ENCODE data around the gene APOA5.
"Not testable (repeated sequence)": the region's sequence is repeated elsewhere in the genome, so short reads cannot be mapped to it uniquely, and the experiment has no call there.

APOA5 gene

GRCh38 chr11:116791813-116792143 lies at the start of gene APOA5:
TSS of gene APOA5 (minus strand) at chr11:116791879. CDS start at chr11:116791860, 19 bp downstream.
- DNase-seq = no peak

GRCh38 chr11:116840746-116841296 lies 49.1 kb upstream of the APOA5 start:
- DNase-seq = no peak

GRCh38 chr11:116840224-116840745 lies 48.6 kb upstream of the APOA5 start:
- no peak for DNase-seq

GRCh38 chr11:116838321-116839084 lies 46.8 kb upstream of the APOA5 start:
- DNase-seq = no peak

- DNase-seq = no peak
These were observed 45.8 kb upstream of the APOA5 start, which contains the start of gene APOA1 for GRCh38 chr11:116837231-116838091. TSS of gene APOA1 (minus strand) at chr11:116837622. CDS start at chr11:116837387, 235 bp downstream.

GRCh38 chr11:116836632-116836991 lies 44.9 kb upstream of the APOA5 start:
- DNase-seq = no peak

GRCh38 chr11:116835791-116836631 lies 44.3 kb upstream of the APOA5 start:
- DNase-seq = peak; percentile 80

GRCh38 chr11:116835042-116835772 lies 43.5 kb upstream of the APOA5 start:
- DNase-seq = no peak

GRCh38 chr11:116834535-116835041 lies 42.9 kb upstream of the APOA5 start:
- not testable (repeated sequence) for DNase-seq

- DNase-seq = no peak
These were observed 42.3 kb upstream of the APOA5 start for GRCh38 chr11:116833816-116834534.

GRCh38 chr11:116833491-116833815 lies 41.8 kb upstream of the APOA5 start:
- DNase-seq = no peak

- DNase-seq = no peak
These were observed 40.9 kb upstream of the APOA5 start for GRCh38 chr11:116832350-116833290.

GRCh38 chr11:116831790-116832349 lies 40.2 kb upstream of the APOA5 start:
- DNase-seq = no peak

GRCh38 chr11:116830184-116830912 lies 38.7 kb upstream of the APOA5 start:
- DNase-seq = no peak

GRCh38 chr11:116829525-116830183 lies 38.0 kb upstream of the APOA5 start, which contains the start of gene APOC3:
TSS of gene APOC3 (plus strand) at chr11:116829907. CDS start at chr11:116830583, 676 bp downstream.
- DNase-seq = no peak

GRCh38 chr11:116828632-116829524 lies 37.2 kb upstream of the APOA5 start:
- no peak for DNase-seq

- DNase-seq = no peak
These were observed 35.8 kb upstream of the APOA5 start for GRCh38 chr11:116827461-116827860.
